ENCODE data around the gene GPR148. TPM values are rescaled to one million over a fixed set of nuclear protein-coding genes. Genes with fewer than 3 reads are reported as not detected.

GPR148 gene
- total RNA-seq, 1 donor from 2014 or later, result not detected

GRCh38 chr2:130766711-130767407 lies 38.0 kb downstream of the GPR148 start:
- intact Hi-C loops (cut with DNase I), result no loop called here
- Histone ChIP-seq H3K9me3 (no peaks in the 10 kb centered on the region), H3K4me3 (no peak overlapping the region), H3K27me3 (no peaks in the 10 kb centered on the region), H3K4me1 (no peaks in the 10 kb centered on the region), H3K27ac (no peak overlapping the region), H3K36me3 (no peaks in the 10 kb centered on the region)
- DNase-seq (ENCODE audit: extremely low spot score in 2 of 2), result no peak
- no peak for TF ChIP-seq POLR2A (IDR thresholded peaks at IDR 0.05)
- TF ChIP-seq CTCF (IDR thresholded peaks at IDR 0.05), result no peak
- TF ChIP-seq POLR2AphosphoS5 (IDR thresholded peaks at IDR 0.05; ENCODE audit: insufficient read depth in 1 of 2, low read depth in 1 of 2), result no peak

- Histone ChIP-seq H3K4me1 (no peaks in the 10 kb centered on the region), H3K27ac (no peak overlapping the region), H3K27me3 (no peaks in the 10 kb centered on the region), H3K4me3 (no peak overlapping the region), H3K36me3 (no peaks in the 10 kb centered on the region), H3K9me3 (no peaks in the 10 kb centered on the region)
- DNase-seq (ENCODE audit: extremely low spot score in 2 of 2), result peak in 1 of 2 donors; percentile 69
- intact Hi-C loops (cut with DNase I), result no loop called here
- TF ChIP-seq CTCF (IDR thresholded peaks at IDR 0.05), result no peak
- no peak for TF ChIP-seq POLR2A (IDR thresholded peaks at IDR 0.05)
Observed at GRCh38 chr2:130767408-130767775, 38.5 kb downstream of the GPR148 start.

- Histone ChIP-seq H3K27me3 (no peaks in the 10 kb centered on the region), H3K4me3 (no peak overlapping the region), H3K9me3 (no peaks in the 10 kb centered on the region), H3K36me3 (no peaks in the 10 kb centered on the region), H3K27ac (no peak overlapping the region), H3K4me1 (no peaks in the 10 kb centered on the region)
- intact Hi-C loops (cut with DNase I), result no loop called here
- DNase-seq (ENCODE audit: extremely low spot score in 2 of 2), result no peak
- no peak for TF ChIP-seq POLR2AphosphoS5 (IDR thresholded peaks at IDR 0.05; ENCODE audit: insufficient read depth in 1 of 2, low read depth in 1 of 2)
- TF ChIP-seq CTCF (IDR thresholded peaks at IDR 0.05), result no peak
- no peak for TF ChIP-seq POLR2A (IDR thresholded peaks at IDR 0.05)
Observed at GRCh38 chr2:130768191-130768855, 39.5 kb downstream of the GPR148 start.

- DNase-seq (ENCODE audit: extremely low spot score in 2 of 2), result no peak
- no peak for TF ChIP-seq POLR2A (IDR thresholded peaks at IDR 0.05)
- no peak for TF ChIP-seq CTCF (IDR thresholded peaks at IDR 0.05)
- no peak for TF ChIP-seq POLR2AphosphoS5 (IDR thresholded peaks at IDR 0.05; ENCODE audit: insufficient read depth in 1 of 2, low read depth in 1 of 2)
- intact Hi-C loops (cut with DNase I), result no loop called here
Observed at GRCh38 chr2:130769343-130769907, 40.6 kb downstream of the GPR148 start.

DNA sequence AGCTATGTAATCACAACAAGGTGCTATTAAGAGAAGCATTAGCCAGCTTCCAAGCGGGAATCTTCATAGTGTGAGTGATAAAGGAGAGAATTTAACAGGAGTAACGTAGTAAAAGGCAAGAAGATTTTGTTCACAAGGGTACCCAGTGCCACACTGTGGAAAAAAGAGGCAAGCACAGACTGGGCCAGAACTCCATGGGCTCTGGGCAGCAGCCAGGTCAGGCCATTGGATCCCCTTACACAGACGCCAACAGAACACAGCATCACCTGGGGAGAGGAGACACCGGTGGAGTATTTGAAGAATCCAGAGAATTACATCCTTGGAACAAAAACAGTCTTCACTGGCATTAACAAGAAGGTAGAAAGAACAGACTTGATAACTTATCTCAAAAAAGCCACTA lies 47.7 kb downstream of the GPR148 start:
- intact Hi-C loops (cut with DNase I), result no loop called here
- no peak overlapping the region for H3K27ac ChIP-seq
- H3K4me1 ChIP-seq, result no peaks in the 10 kb centered on the region
- no peaks in the 10 kb centered on the region for H3K27me3 ChIP-seq
- no peak overlapping the region for H3K4me3 ChIP-seq
- H3K9me3 ChIP-seq, result no peaks in the 10 kb centered on the region
- DNase-seq (ENCODE audit: extremely low spot score in 2 of 2), result no peak
- H3K36me3 ChIP-seq, result no peaks in the 10 kb centered on the region
- no peak for TF ChIP-seq POLR2A (IDR thresholded peaks at IDR 0.05)
- TF ChIP-seq CTCF (IDR thresholded peaks at IDR 0.05), result no peak
- no peak for TF ChIP-seq POLR2AphosphoS5 (IDR thresholded peaks at IDR 0.05; ENCODE audit: insufficient read depth in 1 of 2, low read depth in 1 of 2)

More at GRCh38 chr2:130769343-130769907, 40.6 kb downstream of the GPR148 start:
- H3K9me3 ChIP-seq, result no peaks in the 10 kb centered on the region
- no peaks in the 10 kb centered on the region for H3K36me3 ChIP-seq
- H3K27ac ChIP-seq, result no peak overlapping the region
- H3K4me1 ChIP-seq, result no peaks in the 10 kb centered on the region
- H3K4me3 ChIP-seq, result no peak overlapping the region
- H3K27me3 ChIP-seq, result no peaks in the 10 kb centered on the region

Measured in vagina (tissue), 2 donors.